Stimulated activated CD8-positive, alpha-beta memory T cell treated with anti-CD3 and anti-CD28 coated beads, Interleukin-7, amount 100 ng/mL, for 24 hours (primary cell): ENCODE measurements around the gene CNTN4.
"Not testable (repeated sequence)": the region's sequence is repeated elsewhere in the genome, so short reads cannot be mapped to it uniquely, and the experiment has no call there.

Experiments
- DNase-seq: peaks from one replicate; pipeline ENCODE4 v3.0.0-alpha.2; 2020; ENCODE audit warnings: low read depth

CNTN4 gene

GRCh38 chr3:2968475-2968874 lies 869.8 kb downstream of the CNTN4 start:
- DNase-seq: no peak

DNA sequence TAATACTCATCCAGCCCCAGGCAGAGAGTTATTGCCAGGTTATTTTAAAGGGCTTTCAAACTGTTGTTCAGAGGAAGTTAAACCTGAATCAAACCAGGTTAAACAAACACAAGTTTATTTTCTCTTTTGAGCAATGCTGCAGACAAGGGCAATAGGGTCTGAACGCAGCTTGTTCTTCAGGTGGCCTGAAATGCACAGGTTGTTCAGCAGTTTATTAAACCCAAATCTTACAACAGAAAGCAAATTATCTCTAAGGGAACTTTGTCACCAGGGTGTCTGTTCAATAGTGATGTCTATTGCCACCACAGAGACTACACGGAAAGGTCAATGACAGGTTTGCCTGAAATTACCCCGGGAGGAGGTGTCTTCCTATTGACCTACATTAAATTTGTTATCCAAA lies 877.5 kb downstream of the CNTN4 start:
- DNase-seq: no peak

DNA sequence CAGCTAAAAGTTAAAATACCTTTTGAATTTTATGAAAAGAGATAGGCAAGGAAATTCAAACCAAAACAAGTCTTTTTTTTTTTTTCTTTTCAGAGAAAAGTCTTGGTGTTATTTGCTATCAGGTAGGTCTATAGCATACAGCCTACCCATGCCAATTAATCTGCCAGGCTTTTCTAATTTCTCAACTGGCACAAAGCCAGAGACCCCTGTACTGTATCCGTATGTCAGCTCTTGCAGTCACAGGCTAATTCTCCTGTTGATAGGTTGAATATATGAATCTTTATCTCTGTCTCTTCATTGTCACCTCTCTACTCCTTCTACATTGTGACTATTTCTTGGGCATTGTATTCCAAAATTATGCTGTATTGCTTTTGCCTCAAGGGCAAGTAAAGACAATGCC lies 878.1 kb downstream of the CNTN4 start:
- DNase-seq: no peak

DNA sequence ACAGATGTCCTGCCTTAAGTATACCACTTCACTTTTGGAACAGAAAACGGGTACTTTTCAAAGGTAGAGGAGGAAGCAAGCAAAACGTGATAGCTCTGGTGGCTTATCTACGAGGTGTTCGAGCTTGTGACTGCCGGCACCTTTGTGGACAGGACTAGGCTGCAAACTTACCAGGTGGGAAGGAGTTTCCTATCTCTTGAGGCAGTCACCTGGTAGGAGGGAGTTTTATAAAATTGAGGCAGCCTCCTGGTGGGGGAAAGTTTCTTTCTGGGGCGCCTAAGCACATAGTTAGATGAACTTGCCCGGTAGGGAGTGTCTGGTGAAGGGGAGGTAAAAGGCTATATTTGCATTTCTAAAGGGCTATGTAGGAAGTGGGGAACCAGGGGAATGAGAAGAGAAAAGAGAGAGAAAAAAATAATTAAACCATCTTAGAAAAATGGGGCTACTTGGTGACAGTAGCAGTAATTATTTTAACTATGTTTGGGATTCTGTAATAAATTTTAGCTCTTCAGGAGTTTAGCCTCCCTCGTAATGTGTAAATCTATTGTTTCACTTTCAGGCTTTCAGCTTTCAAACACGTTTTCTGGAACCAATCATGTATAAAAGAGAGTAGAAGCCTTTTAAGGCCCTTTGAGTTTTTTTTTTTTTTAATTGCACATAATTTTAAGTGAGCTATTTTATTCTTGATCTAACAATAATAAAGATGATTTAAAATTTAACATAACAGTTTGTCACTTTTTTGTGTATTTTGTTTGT lies 880.5 kb downstream of the CNTN4 start:
- no peak for DNase-seq

GRCh38 chr3:2984005-2984830 lies 885.6 kb downstream of the CNTN4 start:
- no peak for DNase-seq

DNA sequence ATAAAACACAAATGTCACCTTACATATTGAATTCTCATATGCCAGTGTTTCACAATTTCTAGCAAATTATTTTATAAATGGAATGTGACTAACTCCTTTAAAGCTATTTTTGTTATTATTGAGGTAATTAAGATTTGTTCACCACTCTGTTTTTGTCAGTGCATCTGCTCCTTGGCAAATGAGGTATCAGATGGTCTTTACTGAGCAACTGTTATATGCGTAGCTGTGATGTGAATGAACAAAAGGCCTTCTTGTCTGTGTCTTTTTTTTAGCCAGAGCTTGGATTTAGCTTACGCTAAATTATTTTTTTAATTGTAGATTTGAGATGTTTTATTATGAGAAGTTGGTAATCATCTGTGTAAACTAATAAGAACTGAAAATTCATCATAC lies 886.2 kb downstream of the CNTN4 start:
- no peak for DNase-seq

GRCh38 chr3:2985479-2985878 lies 886.8 kb downstream of the CNTN4 start:
- DNase-seq: no peak

DNA sequence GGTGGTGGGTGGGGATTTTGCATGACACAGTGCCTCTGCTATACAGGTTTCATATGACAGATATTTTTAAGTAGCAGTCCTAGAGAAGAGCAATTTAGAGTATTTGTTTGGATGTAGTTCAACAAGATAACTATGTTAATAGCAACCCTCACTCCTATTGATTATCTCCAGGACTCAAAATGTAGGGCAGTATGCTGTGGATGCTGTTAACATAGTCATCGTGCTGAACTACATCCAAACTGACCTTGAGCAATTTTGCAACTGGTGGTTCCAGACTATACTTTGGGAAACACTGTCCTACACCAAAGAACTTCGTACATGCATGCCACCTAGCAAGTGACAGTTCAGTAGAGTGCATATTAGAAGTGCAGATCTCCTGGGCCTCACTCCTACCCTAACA lies 893.9 kb downstream of the CNTN4 start:
- DNase-seq: no peak

DNA sequence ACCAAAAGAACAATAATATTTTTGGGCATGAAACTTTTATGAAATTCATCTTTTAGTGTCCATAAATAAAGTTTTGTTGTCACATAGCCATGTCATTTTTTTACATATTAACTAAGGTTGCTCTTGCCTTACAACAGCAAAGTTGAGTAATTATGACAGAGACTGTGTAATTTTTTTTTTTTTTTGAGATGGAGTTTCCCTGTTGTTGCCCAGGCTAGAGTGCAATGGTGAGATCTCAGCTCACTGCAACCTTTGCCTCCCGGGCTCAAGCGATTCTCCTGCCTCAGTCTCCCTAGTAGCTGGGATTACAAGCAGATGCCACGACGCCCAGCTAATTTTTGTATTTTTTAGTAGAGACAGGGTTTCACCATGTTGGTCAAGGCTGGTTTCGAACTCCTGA lies 894.5 kb downstream of the CNTN4 start:
- not testable (repeated sequence) for DNase-seq

GRCh38 chr3:2993736-2994135 lies 895.1 kb downstream of the CNTN4 start:
- DNase-seq: no peak

DNA sequence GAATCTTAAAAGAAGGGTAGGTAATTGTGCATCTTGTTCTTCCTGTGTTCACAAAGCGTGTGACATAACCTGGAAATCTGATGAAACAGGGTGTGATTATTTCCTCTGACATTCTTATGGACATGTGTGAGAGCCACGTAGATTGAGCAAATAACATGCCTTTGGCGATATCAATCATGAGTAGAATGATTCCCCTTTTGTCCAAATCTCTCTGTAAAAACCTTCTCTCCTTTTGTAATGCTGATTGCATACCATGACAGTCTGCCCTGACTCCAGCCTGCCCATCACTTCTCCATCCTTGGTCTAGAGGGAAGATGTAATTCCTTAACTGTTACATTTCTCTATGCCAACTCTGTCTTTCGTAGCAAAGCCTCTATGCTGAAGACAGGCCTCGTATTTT lies 896.5 kb downstream of the CNTN4 start:
- DNase-seq: no peak

DNA sequence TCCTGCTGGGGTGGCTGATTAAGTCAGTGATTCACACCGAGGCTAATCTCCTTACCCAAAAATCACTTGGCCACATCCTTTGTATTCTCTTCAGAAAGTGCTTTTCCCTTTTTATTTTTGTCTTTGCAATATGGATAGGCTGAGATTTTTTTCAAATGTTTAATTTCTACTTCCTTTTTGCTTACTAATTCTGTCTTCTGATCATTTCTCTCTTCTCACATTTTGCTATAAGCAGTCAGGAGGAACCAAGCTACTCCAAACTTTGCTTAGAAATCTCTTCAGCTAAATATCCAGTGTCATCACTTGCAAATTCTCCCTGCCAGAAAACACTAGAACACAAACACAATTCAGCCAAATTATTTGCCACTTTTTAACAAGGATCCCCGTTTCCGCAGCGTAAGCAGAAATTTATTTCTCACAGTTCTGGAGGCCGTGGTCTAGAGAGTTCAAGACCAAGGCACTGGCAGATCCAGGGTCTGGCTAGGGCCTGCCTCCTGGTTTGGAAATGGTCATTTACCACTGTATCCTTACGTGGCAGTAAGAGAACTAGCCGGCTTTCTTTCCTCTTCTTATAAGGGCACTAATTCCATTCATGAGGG lies 906.6 kb downstream of the CNTN4 start:
- DNase-seq: no peak

GRCh38 chr3:3013317-3014052 lies 914.8 kb downstream of the CNTN4 start:
- DNase-seq: no peak

GRCh38 chr3:3015185-3016089 lies 916.8 kb downstream of the CNTN4 start:
- no peak for DNase-seq

GRCh38 chr3:3016226-3016625 lies 917.6 kb downstream of the CNTN4 start:
- DNase-seq: no peak

DNA sequence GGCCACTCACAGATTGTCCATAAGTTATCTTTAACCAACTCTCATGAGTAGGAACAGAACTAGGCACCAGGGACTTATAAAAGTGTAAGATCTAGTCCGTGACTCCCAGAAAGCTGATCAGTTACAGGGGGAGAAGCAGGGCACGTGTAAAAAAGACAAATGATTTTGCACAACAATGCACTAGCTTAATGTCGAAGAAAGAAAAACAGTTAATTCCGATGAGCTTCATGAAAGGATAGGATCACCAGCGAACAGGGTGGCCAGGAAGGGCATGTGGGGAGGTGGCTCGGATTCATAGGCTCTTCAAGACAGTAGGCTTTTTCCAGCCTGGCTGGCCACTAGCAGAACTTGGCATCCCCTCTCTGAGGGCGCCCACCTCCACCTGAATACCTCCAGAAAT lies 921.5 kb downstream of the CNTN4 start:
- no peak for DNase-seq

- DNase-seq: no peak
Observed at GRCh38 chr3:3023111-3023745, 924.6 kb downstream of the CNTN4 start.

GRCh38 chr3:3027976-3028567 lies 929.4 kb downstream of the CNTN4 start:
- DNase-seq: no peak

GRCh38 chr3:3031326-3031725 lies 932.7 kb downstream of the CNTN4 start:
- no peak for DNase-seq

GRCh38 chr3:3037156-3037555 lies 938.5 kb downstream of the CNTN4 start:
- no peak for DNase-seq
